H1 (cell line): Measurements from ENCODE around the gene PHEX. TPM values are rescaled to one million over a fixed set of nuclear protein-coding genes. Genes with fewer than 3 reads are reported as not detected.

Experiments
- EGR1 ChIP-seq: IDR thresholded peaks from 2 replicates; pipeline ENCODE4 v1.6.1; 2011; ENCODE audit warnings: low read depth, low read length, borderline replicate concordance
- GTF2F1 ChIP-seq: IDR thresholded peaks from 2 replicates; pipeline ENCODE4 v1.6.1; 2012; ENCODE audit warnings: low read depth, low read length, improper control_type of control experiment, borderline replicate concordance
- HDAC6 ChIP-seq: IDR thresholded peaks from one replicate; pipeline ENCODE4 v1.7.1; 2012; ENCODE audit warnings: low read depth, mild to moderate bottlenecking, inconsistent platforms, low read length, moderate library complexity
- polyA plus RNA-seq, 7 experiments: library from polyadenylated mRNA; depleted of rRNA in 3 of 7; stranded (reverse) in 5 of 7; unstranded in 2 of 7; fragments of >200 nt in 5 of 7; fragments of 200-250 nt in 2 of 7; gene quantifications; 1 replicate in 5 of 7; 2 replicates in 1 of 7; 4 replicates in 1 of 7; pipeline versions ENCODE4 v1.2.1 to v1.2.3, GENCODE V29; 2011 to 2013; ENCODE audit warnings: missing spikeins in 2 of 7, mixed read lengths in 2 of 7
- total RNA-seq: library from RNA; stranded (reverse); fragmentation: NEBNext Ultra II Directional; extraction: Animal tissue kit (Norgen Biotek cat#: 25700); gene quantifications from 2 replicates; pipeline ENCODE4 v1.2.1, GENCODE V29; 2021

Gene PHEX
- total and polyA plus RNA-seq, 2 of the 8 experiments (the other 6 are each of a cell fraction or from before 2014, with no cell fraction given) = 0.03 to 0.11 TPM

DNA sequence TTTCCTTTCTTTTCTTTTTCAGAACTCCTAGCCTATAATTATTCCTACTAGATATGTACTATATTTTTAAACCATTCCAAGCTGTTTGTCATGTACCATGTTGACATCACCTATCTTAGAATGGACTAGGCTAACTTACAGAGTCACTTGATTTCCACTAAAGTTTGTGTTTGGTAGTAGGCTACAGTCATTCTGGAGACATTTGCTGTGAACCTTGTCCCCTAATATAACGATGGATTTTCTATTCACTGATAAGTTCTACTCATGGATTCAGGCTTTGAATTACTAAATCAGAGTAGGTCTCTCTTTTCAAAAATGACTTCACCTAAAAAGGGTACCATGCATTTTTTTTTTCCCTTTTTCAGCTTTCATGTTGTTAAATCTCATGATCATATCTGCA, 93.4 kb downstream of the PHEX start (continued):
- TF ChIP-seq GTF2F1 (no peak), EGR1 (no peak), HDAC6 (no peak)
